ENCODE data around the gene KCNS1.

DNA sequence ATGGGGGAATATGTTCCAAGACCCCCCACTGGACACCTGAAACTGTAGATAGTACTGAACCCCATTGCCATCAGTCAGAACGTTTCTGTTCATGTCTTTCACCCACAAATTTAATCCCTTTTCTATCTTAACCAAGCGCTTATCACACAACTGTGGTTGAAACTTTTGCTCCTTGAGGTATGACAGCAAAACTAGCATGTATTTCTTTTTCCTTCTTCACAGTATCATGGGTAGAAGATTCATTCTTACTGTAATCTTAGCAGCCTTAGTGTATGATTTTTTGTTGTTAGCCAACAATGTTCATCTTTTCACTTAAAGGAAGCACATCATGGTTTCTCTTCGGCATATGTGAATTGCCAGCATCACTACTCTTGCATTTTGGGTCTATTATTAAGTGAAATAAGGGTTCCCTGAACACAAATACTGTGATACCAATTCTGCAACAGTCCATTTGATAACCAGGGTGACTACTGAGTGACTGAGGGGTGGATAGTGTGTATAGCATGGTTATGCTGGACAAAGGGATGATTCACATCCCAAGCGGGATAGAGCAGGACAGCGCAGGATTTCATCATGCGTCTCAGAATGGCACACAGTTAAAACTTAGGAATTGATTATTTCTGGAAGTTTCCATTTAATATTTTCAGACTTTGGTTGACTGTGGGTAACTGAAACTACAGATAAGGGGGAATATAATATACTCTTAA lies 41.8 kb downstream of the KCNS1 start:
- no peak for TF ChIP-seq EZH2 (IDR thresholded peaks at IDR 0.05; ENCODE audit: borderline replicate concordance, low read depth, low read length, poor library complexity, severe bottlenecking)
- TF ChIP-seq, protein P1, sequence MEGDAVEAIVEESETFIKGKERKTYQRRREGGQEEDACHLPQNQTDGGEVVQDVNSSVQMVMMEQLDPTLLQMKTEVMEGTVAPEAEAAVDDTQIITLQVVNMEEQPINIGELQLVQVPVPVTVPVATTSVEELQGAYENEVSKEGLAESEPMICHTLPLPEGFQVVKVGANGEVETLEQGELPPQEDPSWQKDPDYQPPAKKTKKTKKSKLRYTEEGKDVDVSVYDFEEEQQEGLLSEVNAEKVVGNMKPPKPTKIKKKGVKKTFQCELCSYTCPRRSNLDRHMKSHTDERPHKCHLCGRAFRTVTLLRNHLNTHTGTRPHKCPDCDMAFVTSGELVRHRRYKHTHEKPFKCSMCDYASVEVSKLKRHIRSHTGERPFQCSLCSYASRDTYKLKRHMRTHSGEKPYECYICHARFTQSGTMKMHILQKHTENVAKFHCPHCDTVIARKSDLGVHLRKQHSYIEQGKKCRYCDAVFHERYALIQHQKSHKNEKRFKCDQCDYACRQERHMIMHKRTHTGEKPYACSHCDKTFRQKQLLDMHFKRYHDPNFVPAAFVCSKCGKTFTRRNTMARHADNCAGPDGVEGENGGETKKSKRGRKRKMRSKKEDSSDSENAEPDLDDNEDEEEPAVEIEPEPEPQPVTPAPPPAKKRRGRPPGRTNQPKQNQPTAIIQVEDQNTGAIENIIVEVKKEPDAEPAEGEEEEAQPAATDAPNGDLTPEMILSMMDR (conservative IDR thresholded peaks at IDR 0.05; ENCODE audit: low read depth, low read length), result no peak
